ENCODE results near the gene MYL12A.
"Not testable (repeated sequence)": the region's sequence is repeated elsewhere in the genome, so short reads cannot be mapped to it uniquely, and the experiment has no call there.

GRCh38 chr18:3198260-3198860, 49.2 kb upstream of the MYL12A start:
- TF ChIP-seq POLR2AphosphoS5 (IDR thresholded peaks at IDR 0.05); CTCF (IDR thresholded peaks at IDR 0.05); POLR2A (IDR thresholded peaks at IDR 0.05; ENCODE audit: low read depth); EP300 (IDR thresholded peaks at IDR 0.05): not testable (repeated sequence)
